Liver (tissue), 9 donors: Measurements from ENCODE around the gene MTHFD2L. TPM values are rescaled to one million over a fixed set of nuclear protein-coding genes. Genes with fewer than 3 reads are reported as not detected.

Experiments used
- DNase-seq: peaks from one replicate; pipeline ENCODE4 v3.0.0-alpha.2; 2017; ENCODE audit warnings: low spot score
- H3K27ac ChIP-seq, 2 donors: one replicate each; pipeline ENCODE4 v1.7.0; 2013; ENCODE audit warnings: inconsistent platforms in 2 of 2, low read length in 2 of 2, control low read depth in 1 of 2, low read depth in 1 of 2, mild to moderate bottlenecking in 1 of 2
- H3K27me3 ChIP-seq, 4 donors: one replicate each; pipeline versions ENCODE4 v1.6.1 to v1.7.0; 2013; ENCODE audit warnings: low read length in 3 of 4, inconsistent platforms in 1 of 4, mild to moderate bottlenecking in 1 of 4, moderate library complexity in 1 of 4; ENCODE audit not compliant: control insufficient read depth in 4 of 4, insufficient read depth in 4 of 4
- H3K36me3 ChIP-seq, 4 donors: one replicate each; pipeline versions ENCODE4 v1.6.1 to v1.7.0; 2013; ENCODE audit warnings: low read length in 3 of 4, mild to moderate bottlenecking in 3 of 4, low read depth in 1 of 4, moderate library complexity in 1 of 4; ENCODE audit not compliant: control insufficient read depth in 4 of 4, insufficient read depth in 3 of 4
- H3K4me1 ChIP-seq, 4 donors: one replicate each; pipeline versions ENCODE4 v1.6.1 to v1.7.0; 2013; ENCODE audit warnings: low read length in 3 of 4, mild to moderate bottlenecking in 3 of 4, moderate library complexity in 1 of 4; ENCODE audit not compliant: control insufficient read depth in 4 of 4, insufficient read depth in 4 of 4
- H3K4me3 ChIP-seq, 3 donors: one replicate each; pipeline versions ENCODE4 v1.6.1 to v1.7.0; 2013; ENCODE audit warnings: low read length in 3 of 3, control low read depth in 1 of 3, low read depth in 1 of 3, mild to moderate bottlenecking in 1 of 3
- H3K9ac ChIP-seq, 2 donors: one replicate each; pipeline ENCODE4 v1.7.0; 2013; ENCODE audit warnings: low read length in 2 of 2, mild to moderate bottlenecking in 2 of 2, moderate library complexity in 2 of 2, control low read depth in 1 of 2, low read depth in 1 of 2
- H3K9me3 ChIP-seq, 4 donors: one replicate each; pipeline versions ENCODE4 v1.6.1 to v1.7.0; 2013; ENCODE audit warnings: low read length in 3 of 4; ENCODE audit not compliant: control insufficient read depth in 4 of 4
- ATF3 ChIP-seq: IDR thresholded peaks from 2 replicates; pipeline ENCODE4 v1.6.1; 2016; ENCODE audit warnings: antibody characterized with exemption
- CTCF ChIP-seq: fragments of 150-350 bp; IDR thresholded peaks from 2 replicates; pipeline ENCODE4 v1.5.1; 2017; ENCODE audit warnings: improper control_type of control experiment, low read depth, low read length; ENCODE audit not compliant: missing input control
- EGR1 ChIP-seq, 2 donors: IDR thresholded peaks; 2 replicates each; pipeline ENCODE4 v1.6.1; 2016 to 2018; ENCODE audit warnings: antibody characterized with exemption in 2 of 2, low read depth in 2 of 2
- FOXA1 ChIP-seq: IDR thresholded peaks from 2 replicates; pipeline ENCODE4 v1.6.1; 2016; ENCODE audit warnings: antibody characterized with exemption
- FOXA2 ChIP-seq: IDR thresholded peaks from 2 replicates; pipeline ENCODE4 v1.6.1; 2016; ENCODE audit warnings: antibody characterized with exemption
- GABPA ChIP-seq, 2 donors: IDR thresholded peaks in 1 of 2; conservative IDR thresholded peaks in 1 of 2; 2 replicates each; pipeline ENCODE4 v1.6.1; 2016; ENCODE audit warnings: antibody characterized with exemption in 2 of 2, mild to moderate bottlenecking in 1 of 2, moderate library complexity in 1 of 2
- HNF4A ChIP-seq, 2 donors: conservative IDR thresholded peaks; 2 replicates each; pipeline ENCODE4 v1.6.1; 2016; ENCODE audit warnings: antibody characterized with exemption in 2 of 2, mild to moderate bottlenecking in 2 of 2
- HNF4G ChIP-seq: IDR thresholded peaks from 2 replicates; pipeline ENCODE4 v1.6.1; 2016; ENCODE audit warnings: antibody characterized with exemption
- JUND ChIP-seq, 2 donors: IDR thresholded peaks; 2 replicates each; pipeline ENCODE4 v1.6.1; 2016; ENCODE audit warnings: antibody characterized with exemption in 2 of 2
- MAX ChIP-seq: IDR thresholded peaks from 2 replicates; pipeline ENCODE4 v1.6.1; 2016; ENCODE audit warnings: antibody characterized with exemption
- NR2F2 ChIP-seq: IDR thresholded peaks from 2 replicates; pipeline ENCODE4 v1.6.1; 2016; ENCODE audit warnings: antibody characterized with exemption
- RAD21 ChIP-seq, 2 donors: IDR thresholded peaks; 2 replicates each; pipeline ENCODE4 v1.6.1; 2016; ENCODE audit warnings: antibody characterized with exemption in 2 of 2, mild to moderate bottlenecking in 2 of 2
- REST ChIP-seq: IDR thresholded peaks from 2 replicates; pipeline ENCODE4 v1.6.1; 2016; ENCODE audit warnings: antibody characterized with exemption, mild to moderate bottlenecking
- SP1 ChIP-seq: IDR thresholded peaks from 2 replicates; pipeline ENCODE4 v1.6.1; 2018; ENCODE audit warnings: antibody characterized with exemption, mild to moderate bottlenecking
- TAF1 ChIP-seq: conservative IDR thresholded peaks from 2 replicates; pipeline ENCODE4 v1.6.1; 2016; ENCODE audit warnings: antibody characterized with exemption, mild to moderate bottlenecking
- YY1 ChIP-seq: IDR thresholded peaks from 2 replicates; pipeline ENCODE4 v1.6.1; 2016; ENCODE audit warnings: antibody characterized with exemption, mild to moderate bottlenecking
- ZBTB33 ChIP-seq: IDR thresholded peaks from 2 replicates; pipeline ENCODE4 v1.6.1; 2016; ENCODE audit warnings: antibody characterized with exemption
- WGBS: extraction: QIAGEN DNeasy Blood & Tissue Kit; methylation state at CpG from one replicate; pipeline ENCODE4 v1.1.7; 2013; 5-methylcytosine and 5-hydroxymethylcytosine counted together
- polyA plus RNA-seq, 2 donors: library from polyadenylated mRNA; stranded (reverse) in 1 of 2; unstranded in 1 of 2; fragments of 200-250 nt in 1 of 2; fragments of >200 nt in 1 of 2; fragmentation: Nextera tagmentation in 1 of 2; extraction: Ambion mirVana in 1 of 2; gene quantifications; one replicate each; pipeline versions ENCODE4 v1.2.1 to v1.2.3, GENCODE V29; 2013 to 2015
- total RNA-seq, 2 donors: library from RNA; depleted of rRNA; stranded (reverse); fragments of >200 nt; gene quantifications; one replicate each; pipeline ENCODE4 v1.2.3, GENCODE V29; 2014
- donor health status: healthy.
- donor health status: healthy.
- donor health status: healthy.
- donor health status: healthy.
- donor health status: healthy.

The MTHFD2L gene
- total and polyA plus RNA-seq, 4 donors = 7.4 to 51.5 (median 31.1) TPM

- H3K9ac ChIP-seq = no peak overlapping the region
- H3K36me3 ChIP-seq = no peaks in the 10 kb centered on the region
- H3K4me1 ChIP-seq = no peaks in the 10 kb centered on the region
- TF ChIP-seq REST (no peak), EGR1 (IDR thresholded peaks at IDR 0.05; ENCODE audit: low read depth in 2 of 2) (no peak), FOXA2 (no peak), HNF4A (conservative IDR thresholded peaks at IDR 0.05) (no peak), YY1 (no peak), HNF4G (no peak), ZBTB33 (no peak), JUND (IDR thresholded peaks at IDR 0.05) (no peak), SP1 (no peak), FOXA1 (no peak), GABPA (IDR thresholded peaks at IDR 0.05 in 1 of 2, conservative IDR thresholded peaks at IDR 0.05 in 1 of 2) (no peak), MAX (no peak), TAF1 (no peak), RAD21 (IDR thresholded peaks at IDR 0.05) (no peak), CTCF (no peak), NR2F2 (no peak), ATF3 (no peak)
- no peak overlapping the region for H3K4me3 ChIP-seq
- H3K9me3 ChIP-seq = no peaks in the 10 kb centered on the region
- no peaks in the 10 kb centered on the region for H3K27me3 ChIP-seq
- WGBS = 97% methylated on average over 2 of the region's 2 CpGs
- no peak for DNase-seq
- no peak overlapping the region for H3K27ac ChIP-seq
Measured at GRCh38 chr4:74148205-74148604, 9.7 kb upstream of the MTHFD2L start.

- no peak overlapping the region for H3K4me3 ChIP-seq
- peaks cover 0 to 2% (median 0%) of the 10 kb centered on the region in 4 donors for H3K36me3 ChIP-seq
- no peak for DNase-seq
- peaks cover 0 to 10% (median 6%) of the 10 kb centered on the region in 4 donors for H3K4me1 ChIP-seq
- no peak overlapping the region for H3K27ac ChIP-seq
- H3K9ac ChIP-seq = no peak overlapping the region
- H3K9me3 ChIP-seq = no peaks in the 10 kb centered on the region
- no peaks in the 10 kb centered on the region for H3K27me3 ChIP-seq
- TF ChIP-seq ATF3 = no peak
- TF ChIP-seq REST = no peak
- TF ChIP-seq SP1 = no peak
- TF ChIP-seq MAX = no peak
- TF ChIP-seq ZBTB33 = no peak
- no peak for TF ChIP-seq YY1
- TF ChIP-seq GABPA (IDR thresholded peaks at IDR 0.05 in 1 of 2, conservative IDR thresholded peaks at IDR 0.05 in 1 of 2) = no peak
- TF ChIP-seq EGR1 (IDR thresholded peaks at IDR 0.05; ENCODE audit: low read depth in 2 of 2) = no peak
- TF ChIP-seq JUND (IDR thresholded peaks at IDR 0.05) = no peak
- TF ChIP-seq NR2F2 = no peak
Measured at GRCh38 chr4:74152836-74153235, 5.1 kb upstream of the MTHFD2L start.
